ENCODE measurements around the gene SPATA1.
"Not testable (repeated sequence)": the region's sequence is repeated elsewhere in the genome, so short reads cannot be mapped to it uniquely, and the experiment has no call there.

SPATA1 gene

GRCh38 chr1:84594959-84595358 is 88.8 kb downstream of the SPATA1 start:
- DNase-seq (ENCODE audit: low read depth) = not testable (repeated sequence)

- no peak for DNase-seq (ENCODE audit: low read depth)
Measured at GRCh38 chr1:84597011-84597410, 90.8 kb downstream of the SPATA1 start.

GRCh38 chr1:84598418-84598817 is 92.2 kb downstream of the SPATA1 start:
- DNase-seq (ENCODE audit: low read depth) = no peak

- DNase-seq (ENCODE audit: low read depth) = no peak
Measured at GRCh38 chr1:84598846-84599741, 92.9 kb downstream of the SPATA1 start.

- no peak for DNase-seq (ENCODE audit: low read depth)
Measured at GRCh38 chr1:84600796-84601195, 94.6 kb downstream of the SPATA1 start.

GRCh38 chr1:84603223-84603622 is 97.0 kb downstream of the SPATA1 start:
- no peak for DNase-seq (ENCODE audit: low read depth)

- no peak for DNase-seq (ENCODE audit: low read depth)
Measured at GRCh38 chr1:84603941-84604830, 98.0 kb downstream of the SPATA1 start.

- no peak for DNase-seq (ENCODE audit: low read depth)
Measured at GRCh38 chr1:84605157-84605556, 99.0 kb downstream of the SPATA1 start.

GRCh38 chr1:84606977-84607376 is 100.8 kb downstream of the SPATA1 start:
- no peak for DNase-seq (ENCODE audit: low read depth)

- no peak for DNase-seq (ENCODE audit: low read depth)
Measured at GRCh38 chr1:84611091-84611490, 104.9 kb downstream of the SPATA1 start.

GRCh38 chr1:84611796-84612195 is 105.6 kb downstream of the SPATA1 start:
- no peak for DNase-seq (ENCODE audit: low read depth)

- DNase-seq (ENCODE audit: low read depth) = no peak
Measured at GRCh38 chr1:84613026-84613425, 106.8 kb downstream of the SPATA1 start.

GRCh38 chr1:84613887-84614286 is 107.7 kb downstream of the SPATA1 start:
- DNase-seq (ENCODE audit: low read depth) = no peak

GRCh38 chr1:84615790-84616189 is 109.6 kb downstream of the SPATA1 start:
- no peak for DNase-seq (ENCODE audit: low read depth)

Data from activated T-cell treated with anti-CD3 and anti-CD28 coated beads for 1 hour (primary cell).